PC-9 (cell line): ENCODE results near the gene SYT10. TPM values are rescaled to one million over a fixed set of nuclear protein-coding genes. Genes with fewer than 3 reads are reported as not detected.

Source experiments
- BruUV-seq: library from RNA; stranded (reverse); fragments of 400-500 nt; replicated peaks from 2 replicates; lab custom pipeline; 2021; lab: Mats Ljungman, UMichigan
- CTCF ChIA-PET: fragments of 300-600 bp; sonication (Branson Sonifier 250); formaldehyde crosslinking; loops from one replicate; lab custom pipeline; 2022; ENCODE audit warnings: antibody characterized with exemption; lab: Charles Lee
- POLR2A ChIA-PET: fragments of 300-600 bp; sonication (Branson Sonifier 250); formaldehyde crosslinking; loops from one replicate; lab custom pipeline; 2022; ENCODE audit warnings: antibody characterized with exemption; ENCODE audit not compliant: unreplicated experiment; lab: Charles Lee
- DNase-seq, 2 experiments: peaks; one replicate each; pipeline versions ENCODE4 v3.0.0 to v3.0.0-alpha.2; 2015 to 2022; ENCODE audit warnings: mixed read lengths in 1 of 2
- H2AFZ ChIP-seq: fragments of 200-600 bp; sonication (generic); 2 replicates; pipeline ENCODE4 v1.8.1; 2017; ENCODE audit warnings: antibody characterized with exemption
- H3F3A ChIP-seq: fragments of 200-600 bp; sonication (generic); 2 replicates; pipeline ENCODE4 v1.8.1; 2017; ENCODE audit warnings: antibody characterized with exemption, mild to moderate bottlenecking, low read depth; ENCODE audit not compliant: insufficient read depth
- H3K27ac ChIP-seq: fragments of 200-600 bp; sonication (generic); 2 replicates; pipeline ENCODE4 v1.6.1; 2016; ENCODE audit warnings: mixed run types
- H3K27me3 ChIP-seq: fragments of 200-600 bp; sonication (generic); 2 replicates; pipeline ENCODE4 v1.6.1; 2016; ENCODE audit warnings: low read depth, mixed run types; ENCODE audit not compliant: insufficient read depth
- H3K36me3 ChIP-seq: fragments of 200-600 bp; sonication (generic); 2 replicates; pipeline ENCODE4 v1.6.1; 2016; ENCODE audit warnings: low read depth, mixed run types
- H3K4me1 ChIP-seq: fragments of 200-600 bp; sonication (generic); replicated peaks from 2 replicates; pipeline ENCODE4 v1.6.1; 2016; ENCODE audit warnings: mixed run types; ENCODE audit not compliant: insufficient read depth
- H3K4me2 ChIP-seq: fragments of 200-600 bp; sonication (generic); 2 replicates; pipeline ENCODE4 v1.6.1; 2017; ENCODE audit warnings: mixed run types
- H3K4me3 ChIP-seq: fragments of 200-600 bp; sonication (generic); 2 replicates; pipeline ENCODE4 v1.6.1; 2016; ENCODE audit warnings: mixed run types
- H3K79me2 ChIP-seq: fragments of 200-600 bp; sonication (generic); 2 replicates; pipeline ENCODE4 v1.6.1; 2017; ENCODE audit warnings: low read depth, mixed run types
- H3K9me2 ChIP-seq: fragments of 200-600 bp; sonication (generic); 2 replicates; pipeline ENCODE4 v1.8.1; 2017; ENCODE audit warnings: mild to moderate bottlenecking; ENCODE audit not compliant: insufficient read depth
- H3K9me3 ChIP-seq: fragments of 200-600 bp; sonication (generic); 2 replicates; pipeline ENCODE4 v1.8.1; 2016; ENCODE audit warnings: low read depth; ENCODE audit not compliant: insufficient read depth
- H4K20me1 ChIP-seq: fragments of 200-600 bp; sonication (generic); 2 replicates; pipeline ENCODE4 v1.8.1; 2017; ENCODE audit not compliant: insufficient read depth
- EZH2 ChIP-seq: fragments of 200-600 bp; sonication (generic); IDR thresholded peaks from 2 replicates; pipeline ENCODE4 v1.8.0; 2017; ENCODE audit warnings: antibody characterized with exemption, low read depth
- intact Hi-C: fragments of 100-400 bp; cut with micrococcal nuclease; formaldehyde crosslinking; loops from one replicate; pipeline ENCODE4 v1.10.0; 2022; ENCODE audit not compliant: unreplicated experiment
- total RNA-seq: library from RNA; stranded (reverse); gene quantifications from 2 replicates; pipeline ENCODE4 v1.2.3, GENCODE V29; 2021
- TF ChIP-seq, protein P1 (sequence below): fragments of 200-600 bp; sonication (generic); conservative IDR thresholded peaks from 2 replicates; pipeline ENCODE4 v1.6.1; 2017; ENCODE audit warnings: mixed run types, antibody characterized with exemption, mild to moderate bottlenecking, moderate library complexity

Gene SYT10
- total RNA-seq, 1 experiment from 2014 or later: not detected

DNA sequence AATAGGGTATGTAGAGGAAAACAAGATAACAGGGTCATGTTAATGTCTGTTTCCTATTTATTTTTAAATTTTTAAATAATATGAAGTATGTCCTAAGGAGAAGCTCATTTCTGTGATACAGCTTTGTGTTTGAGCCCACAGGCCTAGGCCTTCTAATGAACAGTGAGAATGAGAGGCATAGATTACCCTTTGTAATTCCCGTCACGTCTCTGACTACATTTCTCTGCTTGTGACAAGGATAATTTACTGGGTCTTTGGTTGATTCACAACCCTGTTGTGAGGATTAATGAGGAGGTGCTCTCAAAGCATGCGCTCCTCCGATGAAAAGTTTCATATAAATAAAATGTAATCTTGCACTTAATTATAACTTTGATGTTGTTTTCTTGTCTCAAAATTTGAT is 56.1 kb downstream of the SYT10 start:
- Histone ChIP-seq H4K20me1 (no peaks in the 10 kb centered on the region), H3K4me3 (no peak overlapping the region), H3K9me2 (no peaks in the 10 kb centered on the region; the same call in 1 of the 2 replicates), H3K4me1 (no peaks in the 10 kb centered on the region), H3K27me3 (no peaks in the 10 kb centered on the region), H3K36me3 (no peaks in the 10 kb centered on the region), H3K79me2 (no peaks in the 10 kb centered on the region), H2AFZ (no peak overlapping the region), H3F3A (no peaks in the 10 kb centered on the region), H3K9me3 (no peaks in the 10 kb centered on the region), H3K27ac (no peak overlapping the region), H3K4me2 (no peak overlapping the region)
- ChIA-PET POLR2A (no interaction called here), CTCF (no interaction called here)
- TF ChIP-seq EZH2: no peak
- TF ChIP-seq, protein P1, sequence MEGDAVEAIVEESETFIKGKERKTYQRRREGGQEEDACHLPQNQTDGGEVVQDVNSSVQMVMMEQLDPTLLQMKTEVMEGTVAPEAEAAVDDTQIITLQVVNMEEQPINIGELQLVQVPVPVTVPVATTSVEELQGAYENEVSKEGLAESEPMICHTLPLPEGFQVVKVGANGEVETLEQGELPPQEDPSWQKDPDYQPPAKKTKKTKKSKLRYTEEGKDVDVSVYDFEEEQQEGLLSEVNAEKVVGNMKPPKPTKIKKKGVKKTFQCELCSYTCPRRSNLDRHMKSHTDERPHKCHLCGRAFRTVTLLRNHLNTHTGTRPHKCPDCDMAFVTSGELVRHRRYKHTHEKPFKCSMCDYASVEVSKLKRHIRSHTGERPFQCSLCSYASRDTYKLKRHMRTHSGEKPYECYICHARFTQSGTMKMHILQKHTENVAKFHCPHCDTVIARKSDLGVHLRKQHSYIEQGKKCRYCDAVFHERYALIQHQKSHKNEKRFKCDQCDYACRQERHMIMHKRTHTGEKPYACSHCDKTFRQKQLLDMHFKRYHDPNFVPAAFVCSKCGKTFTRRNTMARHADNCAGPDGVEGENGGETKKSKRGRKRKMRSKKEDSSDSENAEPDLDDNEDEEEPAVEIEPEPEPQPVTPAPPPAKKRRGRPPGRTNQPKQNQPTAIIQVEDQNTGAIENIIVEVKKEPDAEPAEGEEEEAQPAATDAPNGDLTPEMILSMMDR: no peak
- intact Hi-C loops: no loop called here
- DNase-seq: no peak
- BruUV-seq: no TSS peak

DNA sequence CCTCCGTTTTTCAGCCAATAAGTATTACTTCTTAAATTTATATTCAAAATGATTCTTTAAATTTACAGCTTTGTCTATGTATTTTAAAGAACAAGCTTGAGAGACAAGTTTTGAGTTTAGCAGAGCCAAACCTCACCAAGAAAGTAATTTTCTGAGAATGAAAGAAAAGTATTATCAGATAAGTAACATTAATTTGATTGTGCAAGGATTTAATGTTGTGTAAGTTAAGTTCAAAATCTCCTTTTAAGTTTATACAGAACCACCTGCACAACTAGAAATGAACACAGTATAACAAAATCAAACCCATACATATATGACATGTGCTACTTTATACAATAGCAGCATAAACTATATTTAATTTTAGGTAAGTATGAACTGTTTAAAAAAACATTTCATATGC is 63.5 kb downstream of the SYT10 start:
- ChIA-PET CTCF (no interaction called here), POLR2A (no interaction called here)
- H3F3A ChIP-seq: no peaks in the 10 kb centered on the region
- no peaks in the 10 kb centered on the region for H3K79me2 ChIP-seq
- intact Hi-C loops: no loop called here
- no peaks in the 10 kb centered on the region for H4K20me1 ChIP-seq
- no peaks in the 10 kb centered on the region for H3K36me3 ChIP-seq
- H3K27ac ChIP-seq: no peak overlapping the region
- H3K4me3 ChIP-seq: no peak overlapping the region
- no peaks in the 10 kb centered on the region for H3K4me1 ChIP-seq
- H3K9me2 ChIP-seq: no peaks in the 10 kb centered on the region
- 0 out of 2 replicates have a peak overlapping the region, but pooled peaks have one; percentile 2 for H2AFZ ChIP-seq
- 0 out of 2 replicates have a peak, but pooled peaks cover 4% of the 10 kb centered on the region for H3K9me3 ChIP-seq
- TF ChIP-seq, protein P1: no peak
- TF ChIP-seq EZH2: no peak
- no peak overlapping the region for H3K4me2 ChIP-seq
- no peaks in the 10 kb centered on the region for H3K27me3 ChIP-seq
- BruUV-seq: no TSS peak
- no peak for DNase-seq

DNA sequence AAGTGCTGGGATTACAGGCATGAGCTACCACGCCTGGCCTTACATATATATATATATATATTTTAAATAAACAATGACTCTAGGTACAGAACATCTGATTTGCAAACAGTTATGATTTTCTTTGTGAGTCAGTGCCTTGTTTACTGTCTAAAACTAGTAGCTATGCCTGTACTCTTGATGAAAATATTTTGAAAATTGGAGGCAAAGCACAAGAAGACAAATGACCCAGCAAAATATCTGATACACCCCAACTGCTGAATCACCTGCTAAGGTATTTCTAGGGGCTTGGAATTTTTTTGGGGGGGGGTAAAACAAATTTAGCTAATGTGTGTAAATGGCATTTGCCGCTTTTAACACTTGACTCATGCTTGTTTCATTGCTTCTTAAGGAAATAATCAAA is 69.3 kb downstream of the SYT10 start:
- CTCF ChIA-PET: no interaction called here
- Histone ChIP-seq H3K79me2 (no peaks in the 10 kb centered on the region), H3K9me3 (no peaks in the 10 kb centered on the region), H3K4me1 (no peaks in the 10 kb centered on the region), H3F3A (no peaks in the 10 kb centered on the region), H3K9me2 (no peaks in the 10 kb centered on the region), H3K4me3 (no peak overlapping the region), H3K36me3 (no peaks in the 10 kb centered on the region), H4K20me1 (no peaks in the 10 kb centered on the region), H2AFZ (no peak overlapping the region), H3K4me2 (no peak overlapping the region), H3K27ac (no peak overlapping the region), H3K27me3 (no peaks in the 10 kb centered on the region)
- peak in 1 of 2 experiments; percentile 60 for DNase-seq
- no TSS peak for BruUV-seq
- POLR2A ChIA-PET: no interaction called here
- no peak for TF ChIP-seq EZH2
- TF ChIP-seq, protein P1: no peak
- intact Hi-C loops: no loop called here
